GM19397 (cell line): Measurements from ENCODE around the gene NFATC3.

ENCODE experiments used
- ATAC-seq: cut with Tn5 transposase; IDR thresholded peaks from one replicate; pipeline ENCODE4 v1.9.1; 2021; ENCODE audit warnings: mild to moderate bottlenecking, moderate library complexity; ENCODE audit not compliant: unreplicated experiment

Gene NFATC3

GRCh38 chr16:68183046-68183445 is 97.9 kb downstream of the NFATC3 start:
- no peak for ATAC-seq

DNA sequence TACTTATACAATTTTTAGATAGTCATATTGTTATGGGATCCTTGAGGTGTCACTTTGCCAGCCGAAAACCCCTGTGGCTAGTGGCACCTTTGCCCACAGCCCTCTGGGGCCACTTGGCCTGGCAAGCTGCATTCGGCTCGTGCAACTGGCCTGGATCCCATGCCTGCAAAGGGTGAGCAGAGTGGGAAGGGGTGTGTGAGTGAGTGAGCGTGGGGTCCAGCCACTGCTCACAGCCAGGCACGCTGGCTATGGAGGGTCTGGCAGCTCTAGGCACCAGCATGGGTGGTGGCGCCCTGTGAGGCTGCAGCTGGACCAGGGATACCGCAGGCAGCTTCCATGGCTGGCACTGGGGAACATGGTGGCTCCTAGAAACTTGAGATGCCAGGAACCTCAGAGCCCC is 101.7 kb downstream of the NFATC3 start:
- ATAC-seq: no peak

DNA sequence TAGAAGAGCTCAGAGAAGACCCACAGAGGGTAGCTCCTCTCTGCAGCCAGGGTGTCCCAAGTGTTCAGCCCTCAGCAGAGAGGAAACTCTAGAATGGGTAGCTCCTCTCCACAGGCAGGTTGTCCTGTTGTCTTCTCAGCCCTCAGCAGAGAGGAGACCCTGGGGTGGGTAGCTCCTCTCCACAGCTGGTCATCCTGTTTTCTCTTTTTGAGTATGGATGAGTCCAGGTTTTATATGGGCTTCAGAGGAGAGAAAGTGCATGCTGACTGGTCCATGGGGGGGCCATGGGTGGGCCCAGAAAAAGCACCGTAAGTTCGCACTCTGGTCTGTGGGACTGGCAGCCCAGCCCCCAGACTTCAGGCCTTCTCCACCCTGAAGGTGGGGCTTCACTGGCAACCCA is 102.3 kb downstream of the NFATC3 start:
- ATAC-seq: no peak

DNA sequence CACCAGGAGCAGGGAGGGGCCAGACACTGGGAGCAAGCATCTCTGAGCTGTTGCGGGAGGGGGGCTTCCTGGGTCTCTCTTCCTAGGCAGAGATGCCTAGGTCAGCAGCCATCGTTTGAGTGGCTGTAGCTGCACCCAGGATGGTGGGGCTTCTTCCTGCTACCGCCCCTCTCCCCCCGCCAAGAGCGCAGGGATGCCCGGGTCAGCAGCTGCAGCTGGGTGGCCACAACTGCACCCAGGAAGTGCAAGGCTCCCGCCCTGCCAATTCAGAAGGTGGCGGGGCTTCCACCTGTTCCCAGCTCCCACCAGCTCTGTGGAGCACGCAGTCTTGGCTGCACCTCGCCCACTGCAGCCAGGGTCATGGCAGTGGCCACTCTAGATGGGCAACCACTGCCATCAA is 103.0 kb downstream of the NFATC3 start:
- ATAC-seq: no peak

GRCh38 chr16:68190081-68190480 is 104.9 kb downstream of the NFATC3 start:
- ATAC-seq: no peak

- ATAC-seq: no peak
Measured at GRCh38 chr16:68190736-68191510, 105.8 kb downstream of the NFATC3 start.

GRCh38 chr16:68194251-68194650 is 109.1 kb downstream of the NFATC3 start:
- ATAC-seq: no peak

DNA sequence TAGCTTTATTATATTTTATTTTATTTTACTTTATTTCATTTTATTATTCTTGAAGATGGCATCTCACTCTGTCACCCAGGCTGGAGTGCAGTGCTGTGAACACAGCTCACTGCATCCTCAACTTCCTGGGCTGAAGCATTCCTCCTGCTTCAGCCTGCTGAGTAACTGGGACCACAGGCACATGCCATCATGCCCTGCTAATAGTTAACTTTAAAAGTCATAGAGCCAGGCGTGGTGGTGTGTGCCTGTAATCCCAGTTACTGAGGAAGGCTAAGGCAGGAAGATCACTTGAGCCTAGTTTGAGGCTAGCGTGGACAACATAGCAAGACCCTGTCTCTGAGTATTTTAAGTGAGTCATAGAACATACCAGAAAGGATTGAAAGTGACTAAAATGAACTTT is 112.1 kb downstream of the NFATC3 start:
- no peak for ATAC-seq

GRCh38 chr16:68200088-68200783 is 115.1 kb downstream of the NFATC3 start:
- ATAC-seq: no peak

DNA sequence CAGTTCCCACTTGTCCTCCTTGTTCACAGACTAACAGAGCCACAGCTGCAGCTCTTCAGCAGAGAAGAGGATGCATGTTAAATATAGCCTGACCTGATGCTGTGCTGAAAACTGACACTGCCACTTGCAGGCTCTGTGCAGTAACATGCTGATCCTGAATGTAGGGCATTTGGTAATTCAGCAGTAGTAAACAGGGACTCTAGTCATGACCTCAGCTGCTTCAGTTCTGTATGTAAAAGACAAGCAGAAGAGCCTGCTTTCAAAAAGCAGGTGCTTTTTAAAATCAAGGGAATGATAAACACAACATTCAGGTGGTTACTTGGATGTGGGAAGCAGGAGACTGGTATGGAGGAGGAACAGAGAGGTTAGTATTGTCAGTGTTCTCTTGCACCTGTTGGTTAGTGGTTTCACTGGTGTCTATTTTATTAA is 116.9 kb downstream of the NFATC3 start:
- ATAC-seq: no peak

- ATAC-seq: no peak
Measured at GRCh38 chr16:68206245-68206644, 121.1 kb downstream of the NFATC3 start.

DNA sequence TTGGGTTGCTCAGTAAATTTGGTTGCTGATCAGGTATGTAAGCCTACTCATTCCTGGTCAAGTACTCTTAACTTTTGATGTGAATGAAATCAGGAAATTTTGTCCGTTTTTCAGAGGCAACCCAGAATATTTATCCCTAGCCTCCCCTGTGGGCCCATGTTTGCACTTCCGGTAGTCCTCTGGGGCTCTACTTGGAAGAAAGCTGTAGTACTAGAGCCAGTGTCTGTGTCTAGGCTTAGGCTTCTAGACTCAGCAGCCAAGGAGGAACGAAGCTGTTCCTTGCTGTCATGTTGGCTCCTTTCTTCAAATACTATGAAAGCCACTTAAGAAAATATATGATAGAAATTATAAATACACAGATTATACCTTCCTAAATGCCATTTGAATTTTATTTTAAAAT is 129.6 kb downstream of the NFATC3 start:
- ATAC-seq: no peak

GRCh38 chr16:68215302-68215701 is 130.1 kb downstream of the NFATC3 start:
- no peak for ATAC-seq

DNA sequence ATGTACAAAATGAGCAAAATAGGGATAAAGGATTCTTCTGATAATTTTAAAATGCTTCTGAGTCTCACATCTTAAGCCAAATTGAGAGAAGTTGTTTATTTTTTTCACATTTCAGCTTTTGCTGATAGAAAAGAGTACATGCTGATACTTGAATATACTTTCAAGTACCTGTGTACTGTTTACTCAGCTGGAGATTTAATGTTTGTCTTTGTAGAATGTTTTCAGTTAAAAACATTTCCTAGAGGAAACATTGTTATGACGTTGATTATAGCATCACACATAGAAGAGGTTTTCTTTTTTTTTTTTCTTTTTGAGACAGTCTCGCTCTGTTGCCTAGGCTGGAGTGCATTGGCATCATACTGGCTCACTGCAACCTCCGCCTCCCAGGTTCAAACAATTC is 131.1 kb downstream of the NFATC3 start:
- ATAC-seq: no peak

GRCh38 chr16:68217506-68217905 is 132.3 kb downstream of the NFATC3 start:
- ATAC-seq: no peak

GRCh38 chr16:68219725-68220351 is 134.7 kb downstream of the NFATC3 start:
- ATAC-seq: no peak

DNA sequence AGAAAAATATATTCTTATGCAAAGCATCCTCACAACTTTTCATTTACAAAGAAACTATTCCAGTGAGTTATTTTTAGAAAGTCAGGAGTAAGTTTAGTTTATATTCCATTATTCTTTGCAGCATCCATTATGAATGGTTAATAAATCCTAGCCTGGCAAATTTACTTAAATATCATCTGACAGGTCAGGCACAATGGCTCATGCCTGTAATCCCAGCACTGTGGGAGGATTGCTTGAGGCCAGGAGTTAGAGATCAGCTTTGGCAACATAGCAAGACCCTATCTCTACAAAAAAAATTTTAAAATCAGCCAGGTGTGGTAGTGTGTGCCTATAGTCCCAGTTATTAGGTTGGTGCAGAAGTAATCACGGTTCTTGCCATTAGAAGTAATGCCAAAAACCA is 137.9 kb downstream of the NFATC3 start:
- ATAC-seq: no peak

DNA sequence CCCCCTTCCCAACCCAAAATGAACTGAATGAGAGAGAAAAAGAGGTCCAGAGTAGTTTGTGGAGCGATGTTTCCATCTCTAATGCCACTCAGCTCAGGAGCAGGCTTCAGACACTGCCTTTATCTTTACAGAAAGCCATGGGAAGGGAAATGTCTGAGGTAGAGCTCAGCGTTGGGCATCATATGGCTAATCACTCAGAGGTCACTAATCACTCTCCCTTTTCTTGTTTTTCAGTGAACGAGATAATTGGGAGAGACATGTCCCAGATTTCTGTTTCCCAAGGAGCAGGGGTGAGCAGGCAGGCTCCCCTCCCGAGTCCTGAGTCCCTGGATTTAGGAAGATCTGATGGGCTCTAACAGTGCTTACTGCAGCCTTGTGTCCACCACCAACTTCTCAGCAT is 140.9 kb downstream of the NFATC3 start:
- no peak for ATAC-seq

GRCh38 chr16:68227183-68227793 is 142.1 kb downstream of the NFATC3 start:
- no peak for ATAC-seq

DNA sequence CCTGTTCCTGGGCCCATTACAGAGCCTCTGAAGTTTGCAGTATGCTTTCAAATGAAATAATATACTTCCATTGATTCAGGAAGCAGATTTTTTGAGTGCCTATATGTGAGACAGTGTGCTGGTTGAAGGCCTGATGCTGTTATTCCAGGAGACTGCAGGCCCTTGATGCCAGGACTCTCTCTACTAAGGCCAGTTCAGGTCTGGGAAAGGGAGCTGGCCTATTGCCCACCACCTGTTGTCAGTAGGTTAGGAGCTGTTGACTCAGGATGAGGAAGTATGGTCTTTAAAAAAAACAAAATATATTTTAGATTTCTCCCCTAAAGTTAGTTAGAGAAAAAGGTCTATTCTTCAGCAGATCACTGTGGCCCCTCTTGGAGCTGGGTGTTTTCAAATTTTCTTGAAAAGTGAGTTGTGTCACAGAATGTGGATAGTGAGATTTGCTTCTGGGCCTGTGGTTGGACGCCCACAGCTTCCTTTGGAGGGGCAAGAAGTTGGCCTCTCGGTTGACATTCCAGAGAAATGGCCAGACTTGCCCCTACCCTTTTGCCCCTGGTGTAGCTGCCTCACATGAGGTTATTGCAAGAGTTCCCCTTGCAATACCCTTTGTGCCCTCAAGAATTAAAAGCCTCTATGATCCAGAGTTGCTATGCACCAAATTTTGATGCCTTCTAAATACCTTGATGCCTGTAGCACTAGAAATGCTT is 142.8 kb downstream of the NFATC3 start:
- ATAC-seq: no peak

GRCh38 chr16:68228652-68229051 is 143.5 kb downstream of the NFATC3 start:
- ATAC-seq: no peak
